HepG2 (cell line): ENCODE data around the gene USP25. TPM values are rescaled to one million over a fixed set of nuclear protein-coding genes. Genes with fewer than 3 reads are reported as not detected.

Experiments
- ATAC-seq: fragments of 200-7000 bp; cut with Tn5 transposase; 3 replicates; pipeline ENCODE4 v1.9.1; 2020; ENCODE audit warnings: mild to moderate bottlenecking, moderate library complexity
- BruUV-seq: library from RNA; stranded (reverse); fragments of 400-500 nt; replicated peaks from 2 replicates; lab custom pipeline; 2021; lab: Mats Ljungman, UMichigan
- CTCF ChIA-PET: fragments of 300-600 bp; formaldehyde crosslinking; extraction: SDS; loops from one replicate; lab custom pipeline; 2021; ENCODE audit warnings: low total read pairs, inconsistent platforms, low intra/inter-chr PET ratio; lab: Yijun Ruan, JAX
- POLR2A ChIA-PET: fragments of 350-600 bp; sonication (Branson Sonifier 250); formaldehyde crosslinking; loops from one replicate; lab custom pipeline; 2020; ENCODE audit warnings: antibody characterized with exemption, inconsistent platforms; lab: Yijun Ruan, JAX
- DNase-seq: peaks from one replicate; pipeline ENCODE4 v3.0.0-alpha.2; 2015; ENCODE audit warnings: low spot score
- FAIRE-seq: peaks from 3 replicates; lab custom pipeline; 2011; peaks lifted over from hg19 to GRCh38; lab: Jason Lieb, UNC
- H2AFZ ChIP-seq: one replicate; pipeline ENCODE4 v1.6.1; 2011; ENCODE audit warnings: low read length, inconsistent platforms
- H3K27ac ChIP-seq: fragments of 300-600 bp; 3 replicates; pipeline ENCODE4 v1.8.0; 2011; ENCODE audit warnings: mixed run types, mild to moderate bottlenecking, mixed read lengths, low read length, inconsistent platforms; ENCODE audit not compliant: insufficient read depth; ENCODE audit errors: extremely low read length
- H3K27me3 ChIP-seq, 2 experiments: fragments of 200-600 bp in 1 of 2; 2 replicates in 1 of 2; 3 replicates in 1 of 2; pipeline versions ENCODE4 v1.6.0 to v1.8.0; 2011; ENCODE audit warnings: low read length in 2 of 2, mild to moderate bottlenecking in 2 of 2, moderate library complexity in 2 of 2, inconsistent platforms in 1 of 2; ENCODE audit not compliant: insufficient read depth in 2 of 2, control insufficient read depth in 1 of 2
- H3K36me3 ChIP-seq, 2 experiments: fragments of 200-600 bp in 1 of 2; replicated peaks in 1 of 2; 2 replicates in 1 of 2; 3 replicates in 1 of 2; pipeline versions ENCODE4 v1.5.1 to v1.8.0; 2011; ENCODE audit warnings: low read length in 2 of 2, inconsistent platforms in 1 of 2; ENCODE audit not compliant: insufficient read depth in 2 of 2, control insufficient read depth in 1 of 2
- H3K4me1 ChIP-seq: 2 replicates; pipeline ENCODE4 v1.5.1; 2012; ENCODE audit warnings: low read length, inconsistent platforms; ENCODE audit not compliant: insufficient read depth
- H3K4me2 ChIP-seq: 2 replicates; pipeline ENCODE4 v1.6.0; 2011; ENCODE audit warnings: low read depth, low read length, inconsistent platforms
- H3K4me3 ChIP-seq, 3 experiments: fragments of 200-600 bp in 1 of 3; sonication (generic), shearing (Covaris generic) in 1 of 3; replicated peaks in 1 of 3; 2 replicates each; pipeline ENCODE4 v1.5.1; 2011 to 2016; ENCODE audit warnings: low read length in 3 of 3, inconsistent platforms in 2 of 3, low read depth in 2 of 3, mild to moderate bottlenecking in 2 of 3, control low read depth in 1 of 3, mixed read lengths in 1 of 3; ENCODE audit not compliant: insufficient read depth in 1 of 3
- H3K79me2 ChIP-seq: one replicate; pipeline ENCODE4 v1.6.1; 2011; ENCODE audit warnings: low read length, inconsistent platforms; ENCODE audit not compliant: insufficient read depth
- H3K9ac ChIP-seq: 2 replicates; pipeline ENCODE4 v1.6.0; 2011; ENCODE audit warnings: mild to moderate bottlenecking, low read depth, low read length, inconsistent platforms; ENCODE audit not compliant: insufficient read depth
- H3K9me3 ChIP-seq: 2 replicates; pipeline ENCODE4 v1.5.1; 2012; ENCODE audit warnings: mild to moderate bottlenecking, low read length
- H4K20me1 ChIP-seq: 2 replicates; pipeline ENCODE4 v1.6.0; 2011; ENCODE audit warnings: inconsistent platforms, mild to moderate bottlenecking, low read length, moderate library complexity; ENCODE audit not compliant: insufficient read depth
- FOXA1 ChIP-seq, 2 experiments: fragments of 450-650 bp in 1 of 2; sonication (generic) in 1 of 2; formaldehyde crosslinking in 1 of 2; IDR thresholded peaks; 2 replicates each; pipeline versions ENCODE4 v1.4.0 to v1.6.1; 2016 to 2020; ENCODE audit warnings: missing genetic modification reagents in 1 of 2
- NRL ChIP-seq: sonication (generic); formaldehyde crosslinking; IDR thresholded peaks from 2 replicates; pipeline ENCODE4 v1.5.0; 2020; ENCODE audit warnings: missing genetic modification reagents, mild to moderate bottlenecking, moderate library complexity, borderline replicate concordance
- RBM39 ChIP-seq: fragments of 200-400 bp; formaldehyde crosslinking; IDR thresholded peaks from one replicate; pipeline ENCODE4 v1.6.1; 2018; ENCODE audit warnings: antibody characterized with exemption, mild to moderate bottlenecking, low read depth, low read length; ENCODE audit not compliant: poor library complexity, severe bottlenecking
- SOX13 ChIP-seq, 3 experiments: fragments of 450-650 bp in 1 of 3; sonication (generic) in 1 of 3; formaldehyde crosslinking in 1 of 3; IDR thresholded peaks in 2 of 3; conservative IDR thresholded peaks in 1 of 3; 2 replicates each; pipeline versions ENCODE4 v1.5.0 to v1.6.1; 2016 to 2020; ENCODE audit warnings: antibody characterized with exemption in 1 of 3, mild to moderate bottlenecking in 1 of 3, missing compliant biosample characterization in 1 of 3, missing genetic modification reagents in 1 of 3, moderate library complexity in 1 of 3
- STAT5B ChIP-seq: sonication (generic); formaldehyde crosslinking; IDR thresholded peaks from 2 replicates; pipeline ENCODE4 v1.4.0; 2020; ENCODE audit warnings: missing genetic modification reagents
- TMF1 ChIP-seq: sonication (generic); formaldehyde crosslinking; IDR thresholded peaks from 2 replicates; pipeline ENCODE4 v1.8.1; 2022; ENCODE audit warnings: low read depth, missing genetic modification reagents
- XRCC5 ChIP-seq: fragments of 200-400 bp; formaldehyde crosslinking; optimal IDR thresholded peaks from 2 replicates; pipeline ENCODE3; 2017; ENCODE audit warnings: mild to moderate bottlenecking, low read length
- ZNF317 ChIP-seq: sonication (generic); formaldehyde crosslinking; IDR thresholded peaks from 2 replicates; pipeline ENCODE4 v1.5.0; 2020; ENCODE audit warnings: mild to moderate bottlenecking, missing genetic modification reagents
- ZNF430 ChIP-seq: sonication (generic); formaldehyde crosslinking; IDR thresholded peaks from 2 replicates; pipeline ENCODE4 v1.9.0; 2021; ENCODE audit warnings: mild to moderate bottlenecking, missing genetic modification reagents
- ZNF441 ChIP-seq: sonication (generic); formaldehyde crosslinking; IDR thresholded peaks from 2 replicates; pipeline ENCODE4 v1.7.0; 2021; ENCODE audit warnings: missing genetic modification reagents, borderline replicate concordance
- WGBS: methylation state at CpG from one replicate; pipeline ENCODE4 v1.1.6; 2017; ENCODE audit warnings: low lambda C conversion rate; 5-methylcytosine and 5-hydroxymethylcytosine counted together
- in situ Hi-C: cut with HindIII; loops from 2 replicates; pipeline ENCODE4 v1.10.0; 2017; ENCODE audit warnings: low pct_unique_long_range_greater_than_20kb; ENCODE audit not compliant: extremely low pct_ligation_motif_present
- intact Hi-C: fragments of 100-400 bp; cut with micrococcal nuclease; formaldehyde crosslinking; loops from one replicate; pipeline ENCODE4 v1.10.0; 2022; ENCODE audit not compliant: unreplicated experiment
- polyA plus RNA-seq, 8 experiments: library from polyadenylated mRNA; depleted of rRNA in 3 of 8; stranded (reverse) in 7 of 8; unstranded in 1 of 8; fragments of >200 nt; fragmentation: Illumina TruSeq in 4 of 8; extraction: Trizol in 4 of 8; gene quantifications; 2 replicates each; pipeline versions ENCODE4 v1.2.1 to v1.2.3, GENCODE V29; 2011 to 2016; ENCODE audit warnings: low read depth in 4 of 8, missing spikeins in 1 of 8, mixed read lengths in 1 of 8; ENCODE audit not compliant: insufficient read depth in 1 of 8
- total RNA-seq, 5 experiments: library from RNA; depleted of rRNA; stranded (reverse); fragments of >200 nt; fragmentation: Illumina TruSeq; extraction: Trizol; gene quantifications; 2 replicates each; pipeline ENCODE4 v1.2.3, GENCODE V29; 2016; ENCODE audit warnings: low read depth in 1 of 5
- TF ChIP-seq, protein P1 (sequence below): fragments of 450-650 bp; IDR thresholded peaks from 2 replicates; pipeline ENCODE4 v1.6.1; 2017
- TF ChIP-seq, protein P2 (sequence below): sonication (generic); formaldehyde crosslinking; IDR thresholded peaks from 2 replicates; pipeline ENCODE4 v1.4.0; 2020; ENCODE audit warnings: mild to moderate bottlenecking, low read depth, missing genetic modification reagents
- TF ChIP-seq, protein P3 (sequence below): IDR thresholded peaks from 2 replicates; pipeline ENCODE4 v1.4.0; 2020; ENCODE audit warnings: mild to moderate bottlenecking, missing genetic modification reagents
- TF ChIP-seq, protein P4 (sequence below): IDR thresholded peaks from 2 replicates; pipeline ENCODE4 v1.6.1; 2016; ENCODE audit warnings: low read depth

Gene USP25
- total and polyA plus RNA-seq, 2 of the 13 experiments (the other 11 are each of a cell fraction or from before 2014, with no cell fraction given), result 12.4 to 26.3 TPM

DNA sequence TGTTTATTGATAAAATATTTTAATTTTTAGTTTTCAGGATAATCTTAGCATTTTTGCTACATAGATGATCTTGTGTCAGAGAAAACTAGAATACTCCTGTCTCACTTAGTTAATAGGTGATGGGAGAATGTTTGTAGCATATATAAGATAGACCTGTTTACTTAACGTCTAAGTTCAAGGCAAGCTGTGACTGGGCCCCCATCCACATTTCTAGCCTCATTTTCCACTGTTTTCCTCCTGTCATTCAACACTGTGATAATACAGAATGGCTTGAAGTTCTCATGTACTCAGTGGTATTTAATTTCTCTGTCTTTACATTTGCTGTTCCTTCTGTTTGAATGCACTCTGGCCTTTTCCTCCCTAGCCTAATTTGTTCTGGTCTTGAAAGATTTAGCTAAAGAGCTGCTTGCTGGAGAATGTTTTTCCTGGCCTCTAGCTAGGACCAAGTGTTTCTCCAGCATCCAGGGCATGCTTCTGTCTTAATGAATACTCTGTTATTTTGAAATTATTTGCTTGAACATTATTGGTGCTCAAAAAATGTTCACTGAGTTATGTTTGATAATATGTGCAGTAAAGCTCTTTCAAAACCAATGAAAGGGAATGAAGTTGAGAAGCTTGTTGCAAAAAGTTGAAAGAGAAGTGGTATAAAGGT, 37.3 kb downstream of the USP25 start:
- ChIA-PET CTCF (no interaction called here), POLR2A (no interaction called here)
- intact Hi-C loops, result no loop called here
- WGBS, result 19% methylated on average over 1 of the region's 1 CpG
- no peaks in the 10 kb centered on the region for H3K27me3 ChIP-seq
- ATAC-seq, result peak; percentile 67
- BruUV-seq, result no TSS peak
- peak overlapping the region; percentile 35 for H3K4me2 ChIP-seq
- H4K20me1 ChIP-seq, result 0 out of 2 replicates have a peak, but pooled peaks cover 2% of the 10 kb centered on the region
- H3K9me3 ChIP-seq, result no peaks in the 10 kb centered on the region
- H3K36me3 ChIP-seq, result peaks cover 0 to 12% of the 10 kb centered on the region in 2 experiments; a peak in 1 of 5 replicates
- H2AFZ ChIP-seq, result no peak overlapping the region
- DNase-seq, result no peak
- in situ Hi-C loops, result no loop called here
- H3K79me2 ChIP-seq, result peaks cover 14% of the 10 kb centered on the region
- FAIRE-seq, result no peak
- H3K4me1 ChIP-seq, result peaks cover 28% of the 10 kb centered on the region
- peak overlapping the region; percentile 30 for H3K27ac ChIP-seq
- no peak overlapping the region for H3K9ac ChIP-seq
- H3K4me3 ChIP-seq, result no peak overlapping the region
- TF ChIP-seq, protein P1, sequence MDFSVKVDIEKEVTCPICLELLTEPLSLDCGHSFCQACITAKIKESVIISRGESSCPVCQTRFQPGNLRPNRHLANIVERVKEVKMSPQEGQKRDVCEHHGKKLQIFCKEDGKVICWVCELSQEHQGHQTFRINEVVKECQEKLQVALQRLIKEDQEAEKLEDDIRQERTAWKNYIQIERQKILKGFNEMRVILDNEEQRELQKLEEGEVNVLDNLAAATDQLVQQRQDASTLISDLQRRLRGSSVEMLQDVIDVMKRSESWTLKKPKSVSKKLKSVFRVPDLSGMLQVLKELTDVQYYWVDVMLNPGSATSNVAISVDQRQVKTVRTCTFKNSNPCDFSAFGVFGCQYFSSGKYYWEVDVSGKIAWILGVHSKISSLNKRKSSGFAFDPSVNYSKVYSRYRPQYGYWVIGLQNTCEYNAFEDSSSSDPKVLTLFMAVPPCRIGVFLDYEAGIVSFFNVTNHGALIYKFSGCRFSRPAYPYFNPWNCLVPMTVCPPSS, result no peak
- TF ChIP-seq XRCC5, result no peak
- no peak for TF ChIP-seq STAT5B (CRISPR knock-in tag)
- TF ChIP-seq SOX13 (IDR thresholded peaks at IDR 0.05), result no peak
- TF ChIP-seq SOX13 (CRISPR knock-in tag; conservative IDR thresholded peaks at IDR 0.05 in 1 of 2, IDR thresholded peaks at IDR 0.05 in 1 of 2), result peak in 1 of 2 experiments; percentile 51; a peak in 1 of 4 replicates
- no peak for TF ChIP-seq ZNF441 (CRISPR knock-in tag)
- TF ChIP-seq, protein P2, sequence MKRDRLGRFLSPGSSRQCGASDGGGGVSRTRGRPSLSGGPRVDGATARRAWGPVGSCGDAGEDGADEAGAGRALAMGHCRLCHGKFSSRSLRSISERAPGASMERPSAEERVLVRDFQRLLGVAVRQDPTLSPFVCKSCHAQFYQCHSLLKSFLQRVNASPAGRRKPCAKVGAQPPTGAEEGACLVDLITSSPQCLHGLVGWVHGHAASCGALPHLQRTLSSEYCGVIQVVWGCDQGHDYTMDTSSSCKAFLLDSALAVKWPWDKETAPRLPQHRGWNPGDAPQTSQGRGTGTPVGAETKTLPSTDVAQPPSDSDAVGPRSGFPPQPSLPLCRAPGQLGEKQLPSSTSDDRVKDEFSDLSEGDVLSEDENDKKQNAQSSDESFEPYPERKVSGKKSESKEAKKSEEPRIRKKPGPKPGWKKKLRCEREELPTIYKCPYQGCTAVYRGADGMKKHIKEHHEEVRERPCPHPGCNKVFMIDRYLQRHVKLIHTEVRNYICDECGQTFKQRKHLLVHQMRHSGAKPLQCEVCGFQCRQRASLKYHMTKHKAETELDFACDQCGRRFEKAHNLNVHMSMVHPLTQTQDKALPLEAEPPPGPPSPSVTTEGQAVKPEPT, result no peak
- TF ChIP-seq, protein P3, sequence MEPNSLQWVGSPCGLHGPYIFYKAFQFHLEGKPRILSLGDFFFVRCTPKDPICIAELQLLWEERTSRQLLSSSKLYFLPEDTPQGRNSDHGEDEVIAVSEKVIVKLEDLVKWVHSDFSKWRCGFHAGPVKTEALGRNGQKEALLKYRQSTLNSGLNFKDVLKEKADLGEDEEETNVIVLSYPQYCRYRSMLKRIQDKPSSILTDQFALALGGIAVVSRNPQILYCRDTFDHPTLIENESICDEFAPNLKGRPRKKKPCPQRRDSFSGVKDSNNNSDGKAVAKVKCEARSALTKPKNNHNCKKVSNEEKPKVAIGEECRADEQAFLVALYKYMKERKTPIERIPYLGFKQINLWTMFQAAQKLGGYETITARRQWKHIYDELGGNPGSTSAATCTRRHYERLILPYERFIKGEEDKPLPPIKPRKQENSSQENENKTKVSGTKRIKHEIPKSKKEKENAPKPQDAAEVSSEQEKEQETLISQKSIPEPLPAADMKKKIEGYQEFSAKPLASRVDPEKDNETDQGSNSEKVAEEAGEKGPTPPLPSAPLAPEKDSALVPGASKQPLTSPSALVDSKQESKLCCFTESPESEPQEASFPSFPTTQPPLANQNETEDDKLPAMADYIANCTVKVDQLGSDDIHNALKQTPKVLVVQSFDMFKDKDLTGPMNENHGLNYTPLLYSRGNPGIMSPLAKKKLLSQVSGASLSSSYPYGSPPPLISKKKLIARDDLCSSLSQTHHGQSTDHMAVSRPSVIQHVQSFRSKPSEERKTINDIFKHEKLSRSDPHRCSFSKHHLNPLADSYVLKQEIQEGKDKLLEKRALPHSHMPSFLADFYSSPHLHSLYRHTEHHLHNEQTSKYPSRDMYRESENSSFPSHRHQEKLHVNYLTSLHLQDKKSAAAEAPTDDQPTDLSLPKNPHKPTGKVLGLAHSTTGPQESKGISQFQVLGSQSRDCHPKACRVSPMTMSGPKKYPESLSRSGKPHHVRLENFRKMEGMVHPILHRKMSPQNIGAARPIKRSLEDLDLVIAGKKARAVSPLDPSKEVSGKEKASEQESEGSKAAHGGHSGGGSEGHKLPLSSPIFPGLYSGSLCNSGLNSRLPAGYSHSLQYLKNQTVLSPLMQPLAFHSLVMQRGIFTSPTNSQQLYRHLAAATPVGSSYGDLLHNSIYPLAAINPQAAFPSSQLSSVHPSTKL, result peak; percentile 38; the same call in 1 of the 2 replicates
- no peak for TF ChIP-seq NRL (CRISPR knock-in tag)
- no peak for TF ChIP-seq ZNF430 (CRISPR knock-in tag)
- no peak for TF ChIP-seq TMF1
- TF ChIP-seq, protein P4, sequence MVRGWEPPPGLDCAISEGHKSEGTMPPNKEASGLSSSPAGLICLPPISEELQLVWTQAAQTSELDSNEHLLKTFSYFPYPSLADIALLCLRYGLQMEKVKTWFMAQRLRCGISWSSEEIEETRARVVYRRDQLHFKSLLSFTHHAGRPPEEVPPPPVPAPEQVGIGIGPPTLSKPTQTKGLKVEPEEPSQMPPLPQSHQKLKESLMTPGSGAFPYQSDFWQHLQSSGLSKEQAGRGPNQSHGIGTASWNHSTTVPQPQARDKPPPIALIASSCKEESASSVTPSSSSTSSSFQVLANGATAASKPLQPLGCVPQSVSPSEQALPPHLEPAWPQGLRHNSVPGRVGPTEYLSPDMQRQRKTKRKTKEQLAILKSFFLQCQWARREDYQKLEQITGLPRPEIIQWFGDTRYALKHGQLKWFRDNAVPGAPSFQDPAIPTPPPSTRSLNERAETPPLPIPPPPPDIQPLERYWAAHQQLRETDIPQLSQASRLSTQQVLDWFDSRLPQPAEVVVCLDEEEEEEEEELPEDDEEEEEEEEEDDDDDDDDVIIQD (CRISPR knock-in tag), result peak; percentile 26; the same call in 1 of the 2 replicates
- TF ChIP-seq FOXA1 (IDR thresholded peaks at IDR 0.05), result no peak
- TF ChIP-seq FOXA1 (CRISPR knock-in tag; IDR thresholded peaks at IDR 0.05), result peak; percentile 76
- no peak for TF ChIP-seq RBM39
- TF ChIP-seq ZNF317, result peak; percentile 52; the same call in 1 of the 2 replicates
